ENCODE data around the gene ZNF492. TPM values are rescaled to one million over a fixed set of nuclear protein-coding genes. Genes with fewer than 3 reads are reported as not detected.
A peak's percentile ranks its signal among the peaks of the same experiment; 100 is the strongest.

ZNF492 gene
- total RNA-seq, 1 donor from 2014 or later: 0.24 TPM

- Histone ChIP-seq H3K4me3 (no peak overlapping the region), H3K4me1 (no peaks in the 10 kb centered on the region), H3K27me3 (ENCODE audit: low read depth) (no peaks in the 10 kb centered on the region), H3K9me3 (no peaks in the 10 kb centered on the region), H3K36me3 (no peaks in the 10 kb centered on the region), H3K27ac (no peak overlapping the region)
- intact Hi-C loops (cut with DNase I): no loop called here
- ATAC-seq: peak in 1 of 2 donors; percentile 6
- no peak for DNase-seq
- no peak for TF ChIP-seq CTCF (IDR thresholded peaks at IDR 0.05)
Observed at GRCh38 chr19:22606954-22607652, 27.0 kb upstream of the ZNF492 start.

GRCh38 chr19:22607653-22608430 is 26.3 kb upstream of the ZNF492 start:
- intact Hi-C loops (cut with DNase I): no loop called here
- no peak for TF ChIP-seq CTCF (IDR thresholded peaks at IDR 0.05)
- Histone ChIP-seq H3K9me3 (no peaks in the 10 kb centered on the region), H3K27me3 (ENCODE audit: low read depth) (no peaks in the 10 kb centered on the region), H3K4me1 (no peaks in the 10 kb centered on the region), H3K36me3 (no peaks in the 10 kb centered on the region), H3K27ac (no peak overlapping the region), H3K4me3 (no peak overlapping the region)
- ATAC-seq: no peak
- no peak for DNase-seq

GRCh38 chr19:22608441-22608840 is 25.7 kb upstream of the ZNF492 start:
- DNase-seq (no peak), ATAC-seq (no peak)
- H3K4me3 ChIP-seq: no peak overlapping the region
- H3K27me3 ChIP-seq (ENCODE audit: low read depth): no peaks in the 10 kb centered on the region
- no peak overlapping the region for H3K27ac ChIP-seq
- H3K9me3 ChIP-seq: no peaks in the 10 kb centered on the region
- no peaks in the 10 kb centered on the region for H3K36me3 ChIP-seq
- no peak for TF ChIP-seq CTCF (IDR thresholded peaks at IDR 0.05)
- intact Hi-C loops (cut with DNase I): no loop called here
- no peaks in the 10 kb centered on the region for H3K4me1 ChIP-seq

- no peak overlapping the region for H3K27ac ChIP-seq
- intact Hi-C loops (cut with DNase I): no loop called here
- DNase-seq: no peak
- H3K27me3 ChIP-seq (ENCODE audit: low read depth): no peaks in the 10 kb centered on the region
- no peaks in the 10 kb centered on the region for H3K36me3 ChIP-seq
- TF ChIP-seq CTCF (IDR thresholded peaks at IDR 0.05): no peak
- H3K4me1 ChIP-seq: no peaks in the 10 kb centered on the region
- H3K4me3 ChIP-seq: no peak overlapping the region
- no peaks in the 10 kb centered on the region for H3K9me3 ChIP-seq
- no peak for ATAC-seq
Observed at GRCh38 chr19:22609630-22610029, 24.5 kb upstream of the ZNF492 start.

GRCh38 chr19:22610121-22610520 is 24.0 kb upstream of the ZNF492 start:
- no peaks in the 10 kb centered on the region for H3K27me3 ChIP-seq (ENCODE audit: low read depth)
- H3K4me3 ChIP-seq: no peak overlapping the region
- H3K4me1 ChIP-seq: no peaks in the 10 kb centered on the region
- ATAC-seq (no peak), DNase-seq (no peak)
- no peaks in the 10 kb centered on the region for H3K9me3 ChIP-seq
- TF ChIP-seq CTCF (IDR thresholded peaks at IDR 0.05): no peak
- intact Hi-C loops (cut with DNase I): no loop called here
- no peaks in the 10 kb centered on the region for H3K36me3 ChIP-seq
- no peak overlapping the region for H3K27ac ChIP-seq
